ENCODE data around the gene NLGN2.
"Not testable (repeated sequence)": the region's sequence is repeated elsewhere in the genome, so short reads cannot be mapped to it uniquely, and the experiment has no call there.

Gene NLGN2

GRCh38 chr17:7407485-7408251 is at the start of gene NLGN2:
TSS of gene NLGN2 (plus strand) at chr17:7407845. CDS start at chr17:7408256, 411 bp downstream.
- no peak for DNase-seq (ENCODE audit: low spot score)

GRCh38 chr17:7361906-7362305 is 45.7 kb upstream of the NLGN2 start:
- no peak for DNase-seq (ENCODE audit: low spot score)

DNA sequence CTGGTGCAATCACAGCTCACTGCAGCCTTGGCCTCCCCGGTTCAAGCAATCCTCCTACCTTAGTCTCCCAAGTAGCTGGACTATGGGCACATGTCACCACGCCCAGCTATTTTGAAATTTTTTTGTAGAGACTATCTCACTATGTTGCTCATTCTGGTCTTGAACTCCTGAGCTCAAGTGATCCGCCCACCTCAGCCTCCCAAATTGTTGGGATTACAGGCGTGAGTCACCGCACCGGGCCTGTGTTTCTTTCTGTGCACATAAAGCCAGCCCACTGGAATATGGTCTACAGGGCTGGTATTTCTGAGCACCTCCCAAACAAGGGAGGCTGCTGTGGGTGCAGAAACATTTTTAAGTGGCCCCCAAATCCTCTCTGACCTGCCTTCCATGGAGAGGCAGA is 44.3 kb upstream of the NLGN2 start:
- DNase-seq (ENCODE audit: low spot score) = no peak

- not testable (repeated sequence) for DNase-seq (ENCODE audit: low spot score)
These were observed 41.7 kb upstream of the NLGN2 start for GRCh38 chr17:7365963-7366362.

- DNase-seq (ENCODE audit: low spot score) = no peak
These were observed 40.6 kb upstream of the NLGN2 start for GRCh38 chr17:7367083-7367482.

DNA sequence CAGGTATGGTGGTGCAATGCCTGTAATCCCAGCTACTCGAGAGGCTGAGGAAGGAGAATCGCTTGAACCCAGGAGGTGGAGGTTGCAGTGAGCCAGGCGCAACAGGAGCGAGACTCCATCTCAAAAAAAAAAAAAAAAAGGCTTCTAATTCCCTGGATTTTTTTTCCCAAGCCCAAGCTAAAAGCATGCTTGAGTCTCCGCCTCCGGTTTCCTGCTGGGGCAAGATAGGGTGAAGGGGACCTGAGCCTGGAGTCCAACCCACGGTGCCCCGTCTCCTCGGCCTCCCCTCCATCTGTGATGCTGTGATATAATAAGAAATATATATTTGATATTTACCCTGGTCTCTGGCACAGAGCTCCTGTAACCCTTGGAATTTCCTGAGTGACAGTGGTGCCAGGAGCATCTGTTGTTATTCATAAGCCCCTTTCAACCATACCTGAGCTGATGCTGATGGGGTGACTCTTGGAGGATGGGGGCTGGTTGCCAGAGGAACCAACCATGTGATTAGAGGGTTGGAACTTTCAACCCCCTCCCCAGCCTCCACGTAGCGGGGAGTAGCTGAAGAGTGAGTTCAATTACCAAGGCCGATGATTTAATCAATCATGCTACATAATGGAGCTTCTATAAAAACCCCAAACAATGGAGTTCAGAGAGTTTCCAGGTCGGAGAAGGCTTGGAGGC is 39.6 kb upstream of the NLGN2 start:
- DNase-seq (ENCODE audit: low spot score) = no peak

GRCh38 chr17:7368599-7368994 is 39.0 kb upstream of the NLGN2 start:
- not testable (repeated sequence) for DNase-seq (ENCODE audit: low spot score)

DNA sequence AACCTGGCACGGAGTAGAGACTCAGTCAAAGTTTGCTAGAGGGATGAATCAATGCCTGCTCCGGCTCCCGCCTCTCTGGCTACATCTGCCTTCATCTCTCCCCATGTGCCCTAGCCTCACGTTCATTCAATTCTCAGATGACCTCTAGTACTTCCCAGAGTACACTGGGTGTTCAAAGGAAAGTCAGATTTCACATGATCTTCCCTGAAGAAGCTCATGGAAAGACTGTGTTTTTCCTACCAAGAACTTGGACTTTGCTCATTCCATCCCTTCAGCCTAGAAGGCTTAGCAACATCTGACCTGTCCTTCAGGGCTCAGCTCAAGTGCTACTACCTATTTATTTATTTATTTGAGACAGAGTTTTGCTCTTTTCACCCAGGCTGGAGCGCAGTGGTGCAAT is 37.8 kb upstream of the NLGN2 start:
- no peak for DNase-seq (ENCODE audit: low spot score)

DNA sequence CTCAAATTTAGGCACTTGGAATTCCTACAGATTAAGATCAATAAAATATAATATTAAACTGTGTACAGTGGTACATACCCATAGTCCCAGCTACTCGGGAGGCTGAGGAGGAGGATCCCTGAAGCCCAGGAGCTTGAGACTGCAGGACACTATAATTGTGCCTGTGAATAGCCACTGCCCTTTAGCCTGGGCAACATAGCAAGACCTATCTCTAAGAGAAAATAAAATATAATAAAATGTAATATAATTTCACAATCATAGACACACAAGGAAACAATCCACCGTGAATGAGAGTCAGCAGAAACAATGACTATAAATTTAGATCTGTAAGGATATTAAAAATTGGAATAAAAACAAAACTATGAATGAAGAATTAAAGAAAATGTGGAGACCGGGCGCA is 36.8 kb upstream of the NLGN2 start:
- no peak for DNase-seq (ENCODE audit: low spot score)

- DNase-seq (ENCODE audit: low spot score) = no peak
These were observed 33.3 kb upstream of the NLGN2 start for GRCh38 chr17:7374353-7374752.

DNA sequence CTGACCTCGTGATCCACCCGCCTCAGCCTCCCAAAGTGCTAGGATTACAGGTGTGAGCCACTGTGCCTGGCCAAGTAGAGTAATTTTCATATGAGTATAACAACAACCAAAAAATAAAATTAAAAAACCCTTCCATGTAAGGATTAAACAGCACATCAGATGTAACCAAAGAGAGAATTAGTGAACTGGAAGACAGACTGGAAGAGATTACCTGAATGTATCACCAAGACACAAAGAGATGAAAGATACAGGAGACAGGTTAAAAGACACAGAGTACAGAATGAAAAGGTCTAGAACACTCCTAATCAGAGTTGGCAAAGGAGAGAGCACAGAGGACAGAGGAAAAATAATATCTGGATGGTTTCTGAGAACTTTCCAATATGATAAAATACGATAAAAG is 28.5 kb upstream of the NLGN2 start:
- no peak for DNase-seq (ENCODE audit: low spot score)

GRCh38 chr17:7380321-7380720 is 27.3 kb upstream of the NLGN2 start:
- DNase-seq (ENCODE audit: low spot score) = no peak

GRCh38 chr17:7380855-7381683 is 26.6 kb upstream of the NLGN2 start, which contains the start of gene TNK1:
TSS of gene TNK1 (plus strand) at chr17:7381089. CDS start at chr17:7382927, 1,838 bp downstream.
- DNase-seq (ENCODE audit: low spot score) = no peak

DNA sequence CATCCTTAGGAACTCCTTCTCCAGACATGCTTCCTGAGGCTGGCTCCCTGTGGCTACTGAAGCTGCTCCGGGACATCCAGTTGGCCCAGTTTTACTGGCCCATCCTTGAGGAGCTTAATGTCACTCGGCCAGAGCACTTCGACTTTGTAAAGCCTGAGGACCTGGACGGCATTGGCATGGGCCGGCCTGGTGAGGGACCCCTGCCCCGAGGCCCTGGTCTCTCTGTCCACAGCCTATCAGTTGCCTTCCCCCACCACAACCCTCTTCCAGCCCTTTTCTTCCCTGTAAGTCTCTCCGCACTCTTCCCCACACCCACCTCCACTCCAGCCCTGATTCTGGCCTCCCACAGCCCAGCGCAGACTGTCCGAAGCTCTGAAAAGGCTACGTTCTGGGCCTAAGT is 24.7 kb upstream of the NLGN2 start:
- no peak for DNase-seq (ENCODE audit: low spot score)

DNA sequence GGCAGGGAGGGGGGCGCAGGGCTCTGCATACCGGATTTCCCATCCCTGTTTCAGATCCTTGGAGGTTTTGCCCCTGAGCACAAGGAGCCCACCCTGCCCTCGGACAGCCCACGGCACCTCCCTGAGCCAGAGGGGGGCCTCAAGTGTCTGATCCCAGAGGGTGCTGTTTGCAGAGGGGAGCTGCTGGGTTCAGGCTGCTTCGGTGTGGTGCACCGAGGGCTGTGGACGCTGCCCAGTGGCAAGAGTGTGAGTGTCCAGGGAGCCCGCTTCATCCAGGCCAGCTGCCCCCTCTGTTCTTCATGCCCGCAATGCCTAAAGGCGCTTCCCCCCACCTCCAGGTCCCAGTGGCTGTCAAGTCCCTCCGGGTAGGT is 24.3 kb upstream of the NLGN2 start:
- no peak for DNase-seq (ENCODE audit: low spot score)

DNA sequence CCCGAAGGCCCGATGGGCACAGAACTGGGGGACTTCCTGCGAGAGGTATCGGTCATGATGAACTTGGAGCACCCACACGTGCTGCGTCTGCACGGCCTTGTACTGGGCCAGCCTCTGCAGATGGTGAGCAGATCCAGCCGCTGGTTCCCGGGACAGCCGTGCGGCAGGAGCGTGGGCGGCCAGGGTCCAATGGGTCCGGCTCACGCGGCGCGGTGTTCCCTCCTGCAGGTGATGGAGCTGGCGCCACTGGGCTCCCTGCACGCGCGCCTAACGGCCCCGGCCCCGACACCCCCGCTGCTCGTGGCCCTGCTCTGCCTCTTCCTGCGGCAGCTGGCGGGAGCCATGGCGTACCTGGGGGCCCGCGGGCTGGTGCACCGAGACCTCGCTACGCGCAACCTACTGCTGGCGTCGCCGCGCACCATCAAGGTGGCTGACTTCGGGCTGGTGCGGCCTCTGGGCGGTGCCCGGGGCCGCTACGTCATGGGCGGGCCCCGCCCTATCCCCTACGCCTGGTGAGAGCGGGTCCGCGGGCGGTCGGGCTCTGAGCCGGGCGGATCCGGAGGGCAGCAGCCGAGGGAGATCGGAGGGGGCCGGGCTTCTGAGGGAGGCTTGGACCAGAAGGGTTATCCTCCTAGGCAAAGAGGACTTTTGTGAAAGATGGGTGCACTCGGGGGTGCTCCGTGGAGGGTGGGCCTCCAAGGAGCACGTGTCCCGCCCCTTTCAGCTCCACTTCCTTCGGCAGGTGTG is 23.7 kb upstream of the NLGN2 start:
- DNase-seq (ENCODE audit: low spot score) = peak; percentile 74

DNA sequence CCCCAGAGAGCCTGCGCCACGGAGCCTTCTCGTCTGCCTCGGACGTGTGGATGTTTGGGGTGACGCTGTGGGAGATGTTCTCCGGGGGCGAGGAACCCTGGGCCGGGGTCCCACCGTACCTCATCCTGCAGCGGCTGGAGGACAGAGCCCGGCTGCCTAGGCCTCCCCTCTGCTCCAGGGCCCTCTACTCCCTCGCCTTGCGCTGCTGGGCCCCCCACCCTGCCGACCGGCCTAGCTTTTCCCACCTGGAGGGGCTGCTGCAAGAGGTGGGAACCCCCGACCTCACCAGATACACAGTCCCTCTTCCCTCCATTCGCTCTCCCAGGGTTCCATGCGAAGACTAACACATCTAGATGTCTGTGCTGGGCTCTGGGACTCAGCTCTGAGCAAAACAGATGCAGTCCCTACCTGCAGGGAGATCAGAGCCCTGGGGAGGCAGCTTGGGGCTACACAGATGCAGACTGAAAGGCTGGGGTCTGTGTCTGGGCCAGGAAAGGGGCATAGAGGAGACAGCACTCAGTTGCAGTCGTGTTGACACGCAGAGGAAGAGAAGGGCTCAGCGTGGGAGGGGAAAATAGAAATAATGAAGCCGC is 23.1 kb upstream of the NLGN2 start:
- no peak for DNase-seq (ENCODE audit: low spot score)

- no peak for DNase-seq (ENCODE audit: low spot score)
These were observed 18.8 kb upstream of the NLGN2 start for GRCh38 chr17:7388856-7389255.

GRCh38 chr17:7389924-7390910 is 17.4 kb upstream of the NLGN2 start:
- DNase-seq (ENCODE audit: low spot score) = no peak

GRCh38 chr17:7391307-7391706 is 16.3 kb upstream of the NLGN2 start:
- DNase-seq (ENCODE audit: low spot score) = no peak

Data from CD4-positive, alpha-beta T cell treated with Interleukin-15 for 4 hours (primary cell).